Neural progenitor cell (in vitro differentiated cells): ENCODE data around the gene IFT25. TPM values are rescaled to one million over a fixed set of nuclear protein-coding genes. Genes with fewer than 3 reads are reported as not detected.

Source experiments
- DNase-seq: peaks from one replicate; pipeline ENCODE4 v3.0.0-alpha.2; 2016; ENCODE audit warnings: low spot score
- H2AFZ ChIP-seq: fragments of 200-600 bp; sonication (generic); replicated peaks from 2 replicates; pipeline ENCODE4 v1.6.1; 2016; ENCODE audit warnings: antibody characterized with exemption
- H3F3A ChIP-seq: fragments of 200-600 bp; sonication (generic); 2 replicates; pipeline ENCODE4 v1.6.1; 2016; ENCODE audit warnings: antibody characterized with exemption, low read depth
- H3K27ac ChIP-seq: fragments of 200-600 bp; sonication (generic); 2 replicates; pipeline ENCODE4 v1.5.1; 2016; ENCODE audit warnings: mild to moderate bottlenecking
- H3K27me3 ChIP-seq: fragments of 200-600 bp; sonication (generic); 2 replicates; pipeline ENCODE4 v1.6.1; 2016; ENCODE audit warnings: mild to moderate bottlenecking, moderate library complexity
- H3K36me3 ChIP-seq: fragments of 200-600 bp; sonication (generic); 2 replicates; pipeline ENCODE4 v1.5.1; 2016
- H3K4me1 ChIP-seq: fragments of 200-600 bp; sonication (generic); 2 replicates; pipeline ENCODE4 v1.6.1; 2016; ENCODE audit warnings: mixed run types
- H3K4me2 ChIP-seq: fragments of 200-600 bp; sonication (generic); 2 replicates; pipeline ENCODE4 v1.6.1; 2016
- H3K4me3 ChIP-seq: fragments of 200-600 bp; sonication (generic); 2 replicates; pipeline ENCODE4 v1.5.1; 2016
- H3K79me2 ChIP-seq: fragments of 200-600 bp; sonication (generic); 2 replicates; pipeline ENCODE4 v1.6.1; 2016; ENCODE audit warnings: low read depth
- H3K9ac ChIP-seq: fragments of 200-600 bp; sonication (generic); 2 replicates; pipeline ENCODE4 v1.6.1; 2016
- H3K9me3 ChIP-seq: fragments of 200-600 bp; sonication (generic); 2 replicates; pipeline ENCODE4 v1.5.1; 2016; ENCODE audit warnings: low read depth
- H4K20me1 ChIP-seq: fragments of 200-600 bp; sonication (generic); 2 replicates; pipeline ENCODE4 v1.6.1; 2016; ENCODE audit warnings: low read depth
- H3K27ac Mint-ChIP-seq: 3 replicates; pipeline ENCODE4 v1.8.0; 2021; ENCODE audit warnings: mixed read lengths
- H3K27me3 Mint-ChIP-seq: 2 replicates; pipeline ENCODE4 v1.8.0; 2022; ENCODE audit warnings: low read depth, mild to moderate bottlenecking, inconsistent platforms, moderate library complexity, mixed read lengths; ENCODE audit not compliant: insufficient read depth
- H3K36me3 Mint-ChIP-seq: 3 replicates; pipeline ENCODE4 v1.8.0; 2021; ENCODE audit warnings: mixed read lengths
- H3K4me1 Mint-ChIP-seq: 3 replicates; pipeline ENCODE4 v1.8.0; 2021; ENCODE audit warnings: mixed read lengths
- H3K4me3 Mint-ChIP-seq: 3 replicates; pipeline ENCODE4 v1.8.0; 2021; ENCODE audit warnings: mild to moderate bottlenecking, moderate library complexity, mixed read lengths
- H3K9me3 Mint-ChIP-seq: 3 replicates; pipeline ENCODE4 v1.8.0; 2020; ENCODE audit warnings: mixed read lengths
- EZH2 ChIP-seq: fragments of 200-600 bp; sonication (generic); IDR thresholded peaks from 2 replicates; pipeline ENCODE4 v1.6.1; 2017; ENCODE audit warnings: antibody characterized with exemption, mild to moderate bottlenecking, moderate library complexity
- EZH2phosphoT487 ChIP-seq: fragments of 200-600 bp; sonication (generic); IDR thresholded peaks from 2 replicates; pipeline ENCODE4 v1.6.1; 2017; ENCODE audit warnings: antibody characterized with exemption
- total RNA-seq: library from RNA; depleted of rRNA; stranded (reverse); fragments of >200 nt; gene quantifications from 2 replicates; pipeline ENCODE4 v1.2.3, GENCODE V29; 2015; ENCODE audit warnings: low replicate concordance
- TF ChIP-seq, protein P1 (sequence below): fragments of 200-600 bp; sonication (generic); IDR thresholded peaks from 2 replicates; pipeline ENCODE4 v1.5.1; 2017; ENCODE audit warnings: antibody characterized with exemption, mild to moderate bottlenecking

Gene IFT25
- total RNA-seq, 1 donor from 2014 or later: 54.0 TPM

DNA sequence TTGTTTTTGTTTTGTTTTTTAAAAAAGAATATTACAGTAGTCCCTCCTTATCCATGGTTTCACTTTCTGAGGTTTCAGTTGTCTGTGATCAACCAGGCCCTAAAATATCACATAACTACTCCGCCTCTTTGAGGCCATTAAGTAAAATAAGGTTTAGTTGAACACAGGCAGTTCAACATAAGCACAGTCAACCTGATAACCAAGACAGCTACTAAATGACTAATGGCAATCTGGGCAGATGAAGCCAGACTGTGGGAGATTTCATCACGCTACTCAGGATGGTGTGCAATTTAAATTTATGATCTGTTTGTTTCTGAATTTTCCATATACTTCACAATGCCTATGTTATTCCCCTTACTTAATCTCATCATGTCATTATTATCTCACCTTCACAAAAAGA lies 42.4 kb upstream of the IFT25 start:
- Mint-ChIP-seq H3K9me3 (no peaks in the 10 kb centered on the region), H3K4me3 (no peak overlapping the region), H3K27ac (no peak overlapping the region), H3K27me3 (peaks cover 3% of the 10 kb centered on the region), H3K36me3 (no peaks in the 10 kb centered on the region), H3K4me1 (peaks cover 1% of the 10 kb centered on the region)
- Histone ChIP-seq H3K79me2 (no peaks in the 10 kb centered on the region), H4K20me1 (no peaks in the 10 kb centered on the region), H3K27me3 (no peaks in the 10 kb centered on the region), H3K9me3 (no peaks in the 10 kb centered on the region), H3K36me3 (no peaks in the 10 kb centered on the region), H3K4me3 (no peak overlapping the region), H2AFZ (no peak overlapping the region), H3K4me2 (no peak overlapping the region), H3K27ac (no peak overlapping the region), H3K4me1 (peaks cover 4% of the 10 kb centered on the region), H3K9ac (no peak overlapping the region), H3F3A (no peaks in the 10 kb centered on the region)
- TF ChIP-seq EZH2phosphoT487: no peak
- no peak for DNase-seq

DNA sequence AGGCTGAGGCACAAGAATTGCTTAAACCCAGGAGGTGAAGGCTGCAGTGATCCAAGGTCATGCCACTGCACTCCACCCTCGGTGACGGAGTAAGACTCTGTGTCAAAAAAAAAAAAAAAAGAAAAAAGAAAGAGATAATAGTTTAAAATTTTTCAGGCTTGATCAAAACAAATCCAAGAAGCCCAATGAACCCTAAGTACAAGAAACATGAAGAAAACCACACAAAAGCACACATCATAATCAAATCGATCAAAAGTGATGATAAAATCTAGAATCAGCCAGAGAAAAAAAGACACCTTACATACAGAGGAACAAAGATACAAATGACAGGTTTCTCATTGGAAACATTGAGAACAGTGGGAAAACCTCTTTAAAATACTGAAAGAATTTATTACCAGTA lies 41.0 kb upstream of the IFT25 start:
- H3K4me3 Mint-ChIP-seq: no peak overlapping the region
- H3K4me3 ChIP-seq: no peak overlapping the region
- no peak for TF ChIP-seq EZH2
- TF ChIP-seq, protein P1, sequence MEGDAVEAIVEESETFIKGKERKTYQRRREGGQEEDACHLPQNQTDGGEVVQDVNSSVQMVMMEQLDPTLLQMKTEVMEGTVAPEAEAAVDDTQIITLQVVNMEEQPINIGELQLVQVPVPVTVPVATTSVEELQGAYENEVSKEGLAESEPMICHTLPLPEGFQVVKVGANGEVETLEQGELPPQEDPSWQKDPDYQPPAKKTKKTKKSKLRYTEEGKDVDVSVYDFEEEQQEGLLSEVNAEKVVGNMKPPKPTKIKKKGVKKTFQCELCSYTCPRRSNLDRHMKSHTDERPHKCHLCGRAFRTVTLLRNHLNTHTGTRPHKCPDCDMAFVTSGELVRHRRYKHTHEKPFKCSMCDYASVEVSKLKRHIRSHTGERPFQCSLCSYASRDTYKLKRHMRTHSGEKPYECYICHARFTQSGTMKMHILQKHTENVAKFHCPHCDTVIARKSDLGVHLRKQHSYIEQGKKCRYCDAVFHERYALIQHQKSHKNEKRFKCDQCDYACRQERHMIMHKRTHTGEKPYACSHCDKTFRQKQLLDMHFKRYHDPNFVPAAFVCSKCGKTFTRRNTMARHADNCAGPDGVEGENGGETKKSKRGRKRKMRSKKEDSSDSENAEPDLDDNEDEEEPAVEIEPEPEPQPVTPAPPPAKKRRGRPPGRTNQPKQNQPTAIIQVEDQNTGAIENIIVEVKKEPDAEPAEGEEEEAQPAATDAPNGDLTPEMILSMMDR: no peak
- no peak for TF ChIP-seq EZH2phosphoT487
- no peaks in the 10 kb centered on the region for H3K79me2 ChIP-seq
- H3K27me3 Mint-ChIP-seq: peaks cover 3% of the 10 kb centered on the region
- peaks cover 13% of the 10 kb centered on the region for H3K4me1 ChIP-seq
- H3K36me3 ChIP-seq: no peaks in the 10 kb centered on the region
- H3K9me3 ChIP-seq: no peaks in the 10 kb centered on the region
- no peaks in the 10 kb centered on the region for H4K20me1 ChIP-seq
- peaks cover 14% of the 10 kb centered on the region for H3K4me1 Mint-ChIP-seq
- H3F3A ChIP-seq: no peaks in the 10 kb centered on the region
- no peak overlapping the region for H2AFZ ChIP-seq
- H3K4me2 ChIP-seq: no peak overlapping the region
- no peaks in the 10 kb centered on the region for H3K9me3 Mint-ChIP-seq
- no peak for DNase-seq
- no peaks in the 10 kb centered on the region for H3K36me3 Mint-ChIP-seq
- no peak overlapping the region for H3K27ac ChIP-seq
- no peak overlapping the region for H3K27ac Mint-ChIP-seq
- no peak overlapping the region for H3K9ac ChIP-seq
- no peaks in the 10 kb centered on the region for H3K27me3 ChIP-seq

DNA sequence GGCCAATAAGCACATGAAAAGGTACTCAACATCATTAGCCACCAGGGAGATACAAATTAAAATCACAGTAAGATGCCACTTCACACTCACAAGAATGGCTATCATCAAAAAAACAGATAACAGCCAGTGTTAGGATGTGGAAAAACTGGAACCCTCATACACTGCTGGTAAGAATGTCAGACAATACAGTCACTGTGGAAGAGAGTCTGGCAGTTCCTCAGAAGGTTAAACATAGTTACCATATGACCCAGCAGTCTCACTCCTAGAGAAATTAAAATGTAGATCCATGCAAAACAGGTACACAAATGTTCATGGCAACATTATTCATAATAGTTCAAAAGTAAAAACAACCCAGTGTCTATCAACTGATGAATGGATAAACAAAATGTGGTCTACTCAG lies 39.2 kb upstream of the IFT25 start:
- no peaks in the 10 kb centered on the region for H3K9me3 ChIP-seq
- H3K9me3 Mint-ChIP-seq: no peaks in the 10 kb centered on the region
- no peaks in the 10 kb centered on the region for H3F3A ChIP-seq
- no peaks in the 10 kb centered on the region for H3K36me3 Mint-ChIP-seq
- H3K4me2 ChIP-seq: no peak overlapping the region
- no peak overlapping the region for H3K9ac ChIP-seq
- H3K27ac Mint-ChIP-seq: no peak overlapping the region
- H3K4me3 ChIP-seq: no peak overlapping the region
- H2AFZ ChIP-seq: no peak overlapping the region
- H3K4me1 Mint-ChIP-seq: peaks cover 18% of the 10 kb centered on the region
- no peak for DNase-seq
- no peak overlapping the region for H3K4me3 Mint-ChIP-seq
- H3K79me2 ChIP-seq: no peaks in the 10 kb centered on the region
- H3K36me3 ChIP-seq: no peaks in the 10 kb centered on the region
- TF ChIP-seq, protein P1: no peak
- TF ChIP-seq EZH2phosphoT487: no peak
- no peak for TF ChIP-seq EZH2
- H3K27me3 Mint-ChIP-seq: no peaks in the 10 kb centered on the region
- H3K4me1 ChIP-seq: peaks cover 13% of the 10 kb centered on the region
- no peaks in the 10 kb centered on the region for H3K27me3 ChIP-seq
- no peaks in the 10 kb centered on the region for H4K20me1 ChIP-seq
- no peak overlapping the region for H3K27ac ChIP-seq

DNA sequence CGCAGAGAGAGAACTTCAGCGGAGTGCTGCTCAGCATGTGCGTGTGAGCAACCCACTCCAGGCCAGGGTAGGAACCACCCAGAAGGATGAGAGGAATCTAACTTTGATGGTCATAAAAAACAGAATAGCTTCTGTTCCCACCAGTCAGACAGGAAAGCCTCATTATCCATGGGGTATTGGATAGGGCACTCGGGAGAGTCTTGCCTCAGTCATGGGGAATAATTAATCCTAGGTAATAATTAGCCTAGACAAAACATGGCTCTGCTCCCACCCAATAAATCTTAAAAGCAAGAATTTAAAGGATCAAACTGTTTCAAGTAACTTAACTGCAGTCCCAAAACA lies 37.2 kb upstream of the IFT25 start:
- Histone ChIP-seq H3F3A (no peaks in the 10 kb centered on the region), H3K27ac (no peak overlapping the region), H3K9me3 (no peaks in the 10 kb centered on the region), H4K20me1 (no peaks in the 10 kb centered on the region), H3K79me2 (no peaks in the 10 kb centered on the region), H3K36me3 (no peaks in the 10 kb centered on the region), H3K4me2 (peak overlapping the region; percentile 69), H2AFZ (peak overlapping the region; percentile 77), H3K27me3 (no peaks in the 10 kb centered on the region), H3K4me3 (peak overlapping the region; percentile 23), H3K9ac (no peak overlapping the region), H3K4me1 (peaks cover 13% of the 10 kb centered on the region)
- no peaks in the 10 kb centered on the region for H3K27me3 Mint-ChIP-seq
- TF ChIP-seq EZH2 (no peak), EZH2phosphoT487 (no peak)
- TF ChIP-seq, protein P1: no peak
- no peaks in the 10 kb centered on the region for H3K36me3 Mint-ChIP-seq
- peak overlapping the region; percentile 78 for H3K27ac Mint-ChIP-seq
- DNase-seq: no peak
- H3K4me3 Mint-ChIP-seq: peak overlapping the region; percentile 79
- H3K9me3 Mint-ChIP-seq: no peaks in the 10 kb centered on the region
- H3K4me1 Mint-ChIP-seq: peaks cover 24% of the 10 kb centered on the region
